ACC112 (cell line): ENCODE data around the gene RNF208.

ENCODE experiments used
- H2AFZ ChIP-seq: fragments of 200-600 bp; sonication (generic); one replicate; pipeline ENCODE4 v1.6.0; 2017; ENCODE audit warnings: antibody characterized with exemption, low read length; ENCODE audit not compliant: unreplicated experiment
- H3K27ac ChIP-seq: fragments of 200-600 bp; sonication (generic); 2 replicates; pipeline ENCODE4 v1.5.1; 2014; ENCODE audit warnings: low read depth, mild to moderate bottlenecking, antibody characterized with exemption, low read length, moderate library complexity
- H3K27me3 ChIP-seq: fragments of 200-600 bp; sonication (generic); 2 replicates; pipeline ENCODE4 v1.6.1; 2014; ENCODE audit warnings: mild to moderate bottlenecking, antibody characterized with exemption, low read length, moderate library complexity, mixed read lengths; ENCODE audit not compliant: insufficient read depth
- H3K36me3 ChIP-seq: fragments of 200-600 bp; sonication (generic); 2 replicates; pipeline ENCODE4 v1.6.1; 2016; ENCODE audit warnings: mild to moderate bottlenecking, antibody characterized with exemption, low read length, moderate library complexity, mixed read lengths; ENCODE audit not compliant: insufficient read depth
- H3K4me1 ChIP-seq: fragments of 200-600 bp; sonication (generic); one replicate; pipeline ENCODE4 v1.6.1; 2016; ENCODE audit warnings: low read length, mixed read lengths; ENCODE audit not compliant: insufficient read depth, unreplicated experiment, control insufficient read depth
- H3K4me3 ChIP-seq: fragments of 200-600 bp; sonication (generic); 2 replicates; pipeline ENCODE4 v1.5.1; 2014; ENCODE audit warnings: mild to moderate bottlenecking, low read depth, low read length
- H3K79me2 ChIP-seq: fragments of 200-600 bp; sonication (generic); one replicate; pipeline ENCODE4 v1.6.0; 2016; ENCODE audit warnings: low read length; ENCODE audit not compliant: control insufficient read depth, unreplicated experiment, insufficient read depth

The RNF208 gene

GRCh38 chr9:137204731-137205125 is 17.3 kb downstream of the RNF208 start:
- Histone ChIP-seq H3K4me3 (peak overlapping the region; percentile 100), H3K4me1 (peaks cover 17% of the 10 kb centered on the region), H3K27ac (no peak overlapping the region), H3K36me3 (no peaks in the 10 kb centered on the region), H2AFZ (no peak overlapping the region), H3K27me3 (no peaks in the 10 kb centered on the region), H3K79me2 (peaks cover 36% of the 10 kb centered on the region)

- H3K27ac ChIP-seq = no peak overlapping the region
- H3K4me3 ChIP-seq = no peak overlapping the region
- H3K27me3 ChIP-seq = no peaks in the 10 kb centered on the region
- H3K4me1 ChIP-seq = peaks cover 21% of the 10 kb centered on the region
- peaks cover 37% of the 10 kb centered on the region for H3K79me2 ChIP-seq
- no peaks in the 10 kb centered on the region for H3K36me3 ChIP-seq
- H2AFZ ChIP-seq = no peak overlapping the region
Observed at GRCh38 chr9:137202966-137203365, 19.1 kb downstream of the RNF208 start.

GRCh38 chr9:137201205-137201868 is 20.7 kb downstream of the RNF208 start:
- Histone ChIP-seq H3K36me3 (no peaks in the 10 kb centered on the region), H3K4me3 (peak overlapping the region; percentile 82), H3K4me1 (peaks cover 21% of the 10 kb centered on the region), H2AFZ (peak overlapping the region; percentile 55), H3K27me3 (no peaks in the 10 kb centered on the region), H3K27ac (no peak overlapping the region), H3K79me2 (peaks cover 26% of the 10 kb centered on the region)

- H3K4me3 ChIP-seq = peak within 1 kb of the TSS; percentile 82
- H3K27me3 ChIP-seq = no peaks in the 10 kb centered on the region
- no peak within 1 kb of the TSS for H3K27ac ChIP-seq
- no peaks in the 10 kb centered on the region for H3K36me3 ChIP-seq
- peak within 1 kb of the TSS; percentile 65 for H2AFZ ChIP-seq
- peaks cover 21% of the 10 kb centered on the region for H3K79me2 ChIP-seq
- H3K4me1 ChIP-seq = peaks cover 21% of the 10 kb centered on the region
Observed at GRCh38 chr9:137200311-137201204, 21.5 kb downstream of the RNF208 start, which contains the start of gene TPRN. TSS of gene TPRN (minus strand) at chr9:137200741. CDS start at chr9:137200711, 30 bp downstream.

GRCh38 chr9:137199411-137200121 is 22.5 kb downstream of the RNF208 start:
- Histone ChIP-seq H3K4me1 (peaks cover 18% of the 10 kb centered on the region), H2AFZ (no peak overlapping the region), H3K4me3 (peak overlapping the region; percentile 77), H3K36me3 (no peaks in the 10 kb centered on the region), H3K27me3 (no peaks in the 10 kb centered on the region), H3K79me2 (peaks cover 14% of the 10 kb centered on the region), H3K27ac (no peak overlapping the region)

GRCh38 chr9:137198902-137199283 is 23.1 kb downstream of the RNF208 start:
- H2AFZ ChIP-seq = no peak overlapping the region
- H3K27ac ChIP-seq = no peak overlapping the region
- H3K4me3 ChIP-seq = peak overlapping the region; percentile 77
- H3K4me1 ChIP-seq = peaks cover 12% of the 10 kb centered on the region
- no peaks in the 10 kb centered on the region for H3K27me3 ChIP-seq
- no peaks in the 10 kb centered on the region for H3K36me3 ChIP-seq
- H3K79me2 ChIP-seq = peaks cover 8% of the 10 kb centered on the region

- Histone ChIP-seq H3K27ac (no peak overlapping the region), H3K79me2 (peaks cover 7% of the 10 kb centered on the region), H2AFZ (no peak overlapping the region), H3K36me3 (no peaks in the 10 kb centered on the region), H3K4me1 (peaks cover 10% of the 10 kb centered on the region), H3K4me3 (peak overlapping the region; percentile 77), H3K27me3 (no peaks in the 10 kb centered on the region)
Observed at GRCh38 chr9:137198051-137198901, 23.8 kb downstream of the RNF208 start.

- no peak overlapping the region for H3K4me3 ChIP-seq
- no peak overlapping the region for H2AFZ ChIP-seq
- H3K27me3 ChIP-seq = no peaks in the 10 kb centered on the region
- H3K36me3 ChIP-seq = no peaks in the 10 kb centered on the region
- peaks cover 4% of the 10 kb centered on the region for H3K4me1 ChIP-seq
- H3K79me2 ChIP-seq = peaks cover 13% of the 10 kb centered on the region
- no peak overlapping the region for H3K27ac ChIP-seq
Observed at GRCh38 chr9:137195525-137196220, 26.4 kb downstream of the RNF208 start.

GRCh38 chr9:137194909-137195308 is 27.1 kb downstream of the RNF208 start:
- H3K27me3 ChIP-seq = no peaks in the 10 kb centered on the region
- H3K4me3 ChIP-seq = no peak overlapping the region
- H3K79me2 ChIP-seq = peaks cover 20% of the 10 kb centered on the region
- H3K36me3 ChIP-seq = no peaks in the 10 kb centered on the region
- H3K27ac ChIP-seq = no peak overlapping the region
- H2AFZ ChIP-seq = no peak overlapping the region
- peaks cover 9% of the 10 kb centered on the region for H3K4me1 ChIP-seq
